ENCODE results near the gene ZPLD1. TPM values are rescaled to one million over a fixed set of nuclear protein-coding genes. Genes with fewer than 3 reads are reported as not detected.

The ZPLD1 gene
- 0.28 and 0.56 TPM in 2 replicates for total RNA-seq

DNA sequence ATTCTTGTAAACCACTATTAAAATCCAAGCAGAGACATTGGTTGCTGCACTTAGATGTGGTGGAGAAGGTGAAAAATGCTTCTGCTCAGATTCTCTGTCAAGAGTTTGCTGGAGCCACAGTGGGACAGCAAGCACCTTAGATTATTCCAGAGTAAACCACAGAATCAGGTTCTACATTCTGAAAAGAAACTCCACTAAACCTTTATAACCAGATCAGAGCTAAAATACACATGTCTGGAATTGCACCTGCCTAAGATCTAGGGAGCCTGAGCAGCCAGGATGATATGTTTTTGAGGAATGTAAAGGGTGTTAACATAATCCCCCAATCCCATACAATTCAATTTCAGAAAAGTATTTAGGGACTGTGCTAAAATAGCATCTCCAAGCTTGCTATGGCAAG lies at the start of gene ZPLD1:
Gene ZPLD1, plus strand, starts transcription at position 301 of the 400 bp plus-strand sequence. CDS start 3,473 bp downstream, outside the sequence.

All from airway epithelial cell (primary cell).